ENCODE data around the gene SNCB. TPM values are rescaled to one million over a fixed set of nuclear protein-coding genes. Genes with fewer than 3 reads are reported as not detected.

The SNCB gene
- total RNA-seq = not detected

DNA sequence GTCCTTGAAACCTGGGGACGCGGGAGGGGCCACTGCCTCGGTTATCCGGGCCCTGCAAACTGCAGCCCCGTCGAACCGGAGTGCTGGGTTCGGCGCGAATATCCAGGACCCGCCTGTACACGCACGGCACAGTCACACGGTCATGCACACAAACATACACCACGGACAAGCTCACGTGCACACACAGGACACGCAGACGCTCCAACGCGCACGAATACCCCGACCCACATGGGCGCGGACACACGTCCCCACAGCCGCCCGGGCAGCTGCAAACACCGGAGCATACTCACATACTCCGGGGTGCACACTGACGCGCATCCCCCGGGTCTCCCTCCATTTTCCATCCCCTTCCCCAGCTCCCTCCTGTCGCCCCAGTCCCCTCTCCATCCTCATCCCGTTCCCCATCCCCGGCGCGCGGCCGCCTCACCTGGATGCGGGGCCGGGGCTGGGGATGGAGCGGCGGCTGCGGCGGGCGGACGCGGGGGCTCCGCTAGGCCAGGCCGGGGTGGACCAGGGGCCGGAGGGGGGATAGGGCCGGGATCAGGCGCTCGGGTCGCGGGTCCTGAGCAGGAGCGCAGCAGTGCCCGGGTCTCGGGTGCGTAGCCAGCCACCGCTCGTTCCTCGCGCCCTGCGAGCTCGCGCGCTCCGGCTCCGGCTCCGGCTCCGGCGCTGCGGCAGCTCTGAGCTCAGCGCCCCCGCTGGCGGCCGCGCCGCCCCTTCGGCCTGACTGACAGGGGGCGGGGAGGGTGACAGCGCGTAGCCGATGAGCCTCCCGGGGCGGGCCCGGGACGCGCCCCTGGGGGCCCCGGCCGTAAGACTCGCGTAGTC is at the start of gene SNCB, which contains the start of gene EIF4E1B:
TSS of gene SNCB (minus strand) at position 682 of the 828 bp plus-strand sequence. CDS start 880 bp downstream, outside the sequence.
TSS of gene EIF4E1B (plus strand) at position 823 of the 828 bp plus-strand sequence. CDS start 12,113 bp downstream, outside the sequence.
- peak; percentile 55 for ATAC-seq
- DNase-seq (ENCODE audit: low spot score) = no peak
- intact Hi-C loops (cut with DNase I) = no loop called here

DNA sequence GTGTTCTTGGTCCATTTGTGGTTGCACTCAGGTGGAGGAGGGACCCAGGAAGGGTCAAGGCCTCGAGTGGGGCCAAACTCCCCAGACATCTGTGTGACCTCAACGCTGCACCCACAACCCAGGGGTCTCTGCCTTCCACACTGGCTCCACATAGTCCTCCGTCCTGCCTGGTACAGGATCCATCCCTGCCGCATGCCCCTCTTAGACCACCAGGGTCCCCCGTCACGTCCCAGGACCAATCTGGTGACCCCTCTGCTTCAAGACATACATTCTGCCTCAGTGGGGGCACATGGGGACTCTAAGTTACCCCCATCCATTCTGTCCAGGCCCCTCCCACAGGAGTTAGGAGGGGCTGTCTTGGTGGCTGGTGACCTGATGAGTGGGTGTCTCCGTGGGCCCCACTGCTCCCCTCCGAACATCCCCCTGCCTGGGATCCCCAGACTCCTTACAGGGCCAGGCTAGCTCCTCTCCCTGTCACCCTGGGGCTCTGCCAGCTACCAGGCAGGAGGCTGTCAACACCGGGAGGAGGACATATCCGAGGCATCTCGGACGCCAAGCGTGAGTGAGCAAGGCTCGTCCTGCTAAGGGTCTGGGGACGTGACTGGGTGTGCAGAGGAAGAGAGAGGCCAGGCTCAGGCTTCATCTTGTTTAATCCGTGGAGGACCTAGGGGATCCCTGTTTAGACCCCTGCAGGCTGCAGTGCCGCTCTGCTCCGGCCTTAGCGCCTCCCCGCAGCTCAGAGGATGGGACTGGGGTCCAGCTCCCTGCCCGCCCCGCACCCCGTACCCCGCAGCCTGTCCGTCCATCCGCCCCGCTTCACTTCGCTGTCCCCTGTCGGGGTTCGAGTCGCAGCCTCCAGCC is 49.3 kb upstream of the SNCB start:
- intact Hi-C loops (cut with DNase I) = loop anchor here (10.0 kb wide), 1 partner anchor 285 kb away; no protein-coding TSS in a partner anchor
- DNase-seq (ENCODE audit: low spot score) (no peak), ATAC-seq (no peak)

GRCh38 chr5:176678584-176678983 is 48.2 kb upstream of the SNCB start:
- DNase-seq (ENCODE audit: low spot score) (no peak), ATAC-seq (no peak)
- intact Hi-C loops (cut with DNase I) = loop anchor here (10.0 kb wide), 1 partner anchor 286 kb away; no protein-coding TSS in a partner anchor

GRCh38 chr5:176677209-176677939 is 47.0 kb upstream of the SNCB start:
- no peak for ATAC-seq
- intact Hi-C loops (cut with DNase I) = loop anchor here (10.0 kb wide), 1 partner anchor 287 kb away; no protein-coding TSS in a partner anchor
- DNase-seq (ENCODE audit: low spot score) = no peak

- intact Hi-C loops (cut with DNase I) = loop anchor here (10.0 kb wide), 1 partner anchor 288 kb away; no protein-coding TSS in a partner anchor
- ATAC-seq (no peak), DNase-seq (ENCODE audit: low spot score) (no peak)
Observed at GRCh38 chr5:176676361-176676824, 46.1 kb upstream of the SNCB start.

- ATAC-seq = no peak
- intact Hi-C loops (cut with DNase I) = loop anchor here (10.0 kb wide), 1 partner anchor 289 kb away; no protein-coding TSS in a partner anchor
- no peak for DNase-seq (ENCODE audit: low spot score)
Observed at GRCh38 chr5:176675676-176676360, 45.5 kb upstream of the SNCB start.

- no peak for DNase-seq (ENCODE audit: low spot score)
- intact Hi-C loops (cut with DNase I) = loop anchor here (10.0 kb wide), 1 partner anchor 290 kb away; no protein-coding TSS in a partner anchor
- no peak for ATAC-seq
Observed at GRCh38 chr5:176674799-176675198, 44.5 kb upstream of the SNCB start.

DNA sequence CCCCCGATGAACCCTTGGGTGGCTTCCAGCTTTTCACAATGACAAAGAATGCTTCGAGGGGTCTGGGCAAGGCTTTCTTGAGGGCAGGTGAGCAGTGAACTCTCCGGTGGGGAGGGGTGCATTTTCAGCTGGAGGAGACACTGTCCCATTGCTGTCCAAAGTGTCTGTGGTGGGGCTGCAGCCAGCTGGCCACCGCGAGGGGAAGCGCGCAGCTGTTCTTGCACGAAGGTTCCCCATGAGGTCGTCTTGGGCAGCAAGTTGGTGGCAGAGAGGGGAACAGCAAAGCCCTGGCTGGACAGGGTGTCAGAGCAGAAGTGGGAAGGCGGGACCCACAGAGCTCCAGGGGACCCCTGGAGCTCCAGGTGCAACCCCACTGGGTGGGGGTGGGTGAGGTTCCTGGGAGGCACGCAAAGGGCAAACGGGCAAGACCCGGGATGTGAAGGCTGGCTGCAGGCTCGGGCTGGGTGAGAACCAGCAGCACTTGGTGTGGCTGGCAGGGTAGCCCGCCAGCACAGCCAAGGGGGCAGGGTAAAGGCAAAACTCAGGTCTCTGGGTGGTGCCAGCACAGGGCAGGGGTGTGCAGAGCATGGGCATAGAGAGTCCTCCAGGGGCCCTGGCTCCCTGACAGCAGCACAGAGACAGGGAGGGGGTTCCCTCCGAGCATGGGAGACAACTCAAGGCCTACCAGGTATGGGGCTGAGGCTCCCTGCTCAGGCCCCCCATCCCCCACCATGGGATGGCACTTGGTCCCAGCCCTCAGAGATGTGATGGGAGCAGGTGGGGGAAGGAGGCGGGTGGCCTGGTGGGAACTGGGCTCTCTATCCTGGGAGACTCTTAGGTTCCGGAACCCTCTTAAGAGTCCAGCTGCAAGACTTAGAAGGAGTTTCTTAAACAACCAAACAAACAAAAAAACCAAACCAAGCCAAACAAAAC is 43.6 kb upstream of the SNCB start:
- DNase-seq (ENCODE audit: low spot score) (no peak), ATAC-seq (no peak)
- intact Hi-C loops (cut with DNase I) = loop anchor here (10.0 kb wide), 1 partner anchor 291 kb away; no protein-coding TSS in a partner anchor

DNA sequence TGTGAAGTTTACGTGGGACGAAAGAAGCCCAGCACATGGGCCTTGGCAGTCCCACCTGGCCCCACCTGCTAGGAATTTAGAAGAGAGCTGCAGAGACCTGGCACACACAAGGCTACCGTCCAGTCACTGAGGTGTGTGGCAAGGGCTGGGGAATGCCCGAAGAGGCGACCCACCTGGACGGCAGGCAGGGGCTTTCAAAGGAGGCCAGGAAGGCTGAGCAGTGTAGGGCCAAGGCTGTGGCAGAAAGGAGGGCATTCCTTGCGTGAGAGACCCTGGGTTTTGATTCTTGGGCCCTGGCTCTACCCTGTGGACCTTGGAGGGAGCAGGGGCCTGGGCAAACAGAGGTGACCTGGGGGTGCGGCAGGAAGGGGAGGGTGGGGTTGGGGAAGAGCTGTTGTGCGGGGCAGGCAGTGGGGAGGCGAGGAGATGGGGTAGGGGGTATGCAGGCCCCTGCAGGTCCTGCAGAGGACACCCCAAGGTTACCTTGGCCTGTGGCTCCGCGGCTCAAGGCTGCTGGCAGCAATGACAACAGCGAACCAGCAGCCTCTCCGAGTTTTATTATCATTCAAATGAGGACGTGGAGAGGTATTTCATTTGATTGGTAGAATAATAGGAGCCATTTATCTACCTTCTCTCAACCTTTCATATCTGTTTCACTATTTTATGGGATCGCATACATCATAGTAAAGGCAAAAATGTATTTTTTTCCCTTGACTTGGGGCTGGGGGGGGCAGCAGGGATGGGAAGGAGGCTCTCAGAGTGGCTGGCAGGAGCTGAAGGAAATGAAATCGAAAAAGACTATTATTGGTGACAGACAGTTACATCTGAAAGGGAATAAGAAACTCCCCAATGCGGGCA is 41.8 kb upstream of the SNCB start:
- DNase-seq (ENCODE audit: low spot score) (no peak), ATAC-seq (no peak)
- intact Hi-C loops (cut with DNase I) = loop anchor here (10.0 kb wide), 1 partner anchor 293 kb away; no protein-coding TSS in a partner anchor

DNA sequence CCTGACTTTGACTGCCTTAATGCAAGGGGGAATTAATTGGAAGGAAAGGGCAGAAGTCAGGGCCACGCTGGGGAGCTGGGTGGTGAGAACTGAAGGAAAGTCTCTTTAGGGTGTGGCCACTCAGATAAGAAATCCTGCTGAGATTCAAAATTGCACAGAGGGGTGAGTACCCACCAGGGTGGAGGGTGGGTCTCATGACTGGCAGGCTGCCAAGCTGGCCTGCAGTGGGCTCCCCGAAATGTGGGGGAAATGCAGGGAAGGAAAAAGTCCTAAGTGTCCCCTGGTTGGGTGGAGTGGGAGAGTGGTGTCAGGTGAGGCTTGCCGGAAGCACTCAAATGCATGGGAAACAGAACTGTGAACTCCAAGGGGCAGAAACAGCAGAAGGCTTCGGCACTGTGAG is 41.1 kb upstream of the SNCB start:
- ATAC-seq = no peak
- intact Hi-C loops (cut with DNase I) = loop anchor here (10.0 kb wide), 1 partner anchor 293 kb away; no protein-coding TSS in a partner anchor
- DNase-seq (ENCODE audit: low spot score) = no peak

DNA sequence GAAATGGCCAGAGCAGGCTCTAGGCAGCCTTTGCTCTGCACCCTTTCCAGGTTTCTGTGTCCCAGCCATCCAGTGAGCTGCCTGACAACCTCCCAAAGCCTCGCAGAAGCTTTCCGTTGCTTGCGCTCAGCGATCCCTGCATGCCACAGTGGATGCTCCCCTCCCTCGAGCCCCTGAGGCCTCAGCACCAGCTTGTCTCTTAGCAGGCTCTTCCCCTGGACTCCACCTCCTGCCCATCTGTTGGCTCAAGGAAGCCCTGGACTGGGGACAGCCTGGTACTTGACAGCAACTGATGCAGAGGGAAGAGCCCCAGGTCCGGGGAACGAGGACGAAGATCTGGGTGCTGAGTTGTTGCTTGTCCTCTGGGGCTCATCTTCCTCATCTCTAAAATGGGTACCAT is 40.1 kb upstream of the SNCB start:
- ATAC-seq (no peak), DNase-seq (ENCODE audit: low spot score) (no peak)
- intact Hi-C loops (cut with DNase I) = loop anchor here (10.0 kb wide), 1 partner anchor 294 kb away; no protein-coding TSS in a partner anchor

DNA sequence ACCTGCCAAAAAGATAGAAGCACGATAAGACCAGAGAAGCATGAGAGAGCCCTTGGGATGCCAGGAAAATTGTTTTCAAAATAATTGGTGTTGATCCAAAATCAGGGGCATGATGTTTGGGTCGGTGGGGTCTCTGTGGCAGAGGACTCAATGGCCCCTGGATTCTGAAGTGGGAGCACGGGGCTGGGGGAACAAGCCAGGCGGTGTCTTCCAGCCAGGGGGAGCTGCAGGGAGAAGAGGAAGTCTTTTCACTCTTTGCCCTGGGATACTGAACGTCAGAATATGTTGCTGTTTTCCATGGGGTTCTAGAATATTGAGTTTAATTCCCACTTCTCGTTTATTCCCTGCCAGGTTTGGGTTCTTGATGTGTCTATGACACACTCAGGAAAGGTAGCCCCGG is 37.3 kb upstream of the SNCB start:
- no peak for DNase-seq (ENCODE audit: low spot score)
- intact Hi-C loops (cut with DNase I) = no loop called here
- ATAC-seq = no peak

DNA sequence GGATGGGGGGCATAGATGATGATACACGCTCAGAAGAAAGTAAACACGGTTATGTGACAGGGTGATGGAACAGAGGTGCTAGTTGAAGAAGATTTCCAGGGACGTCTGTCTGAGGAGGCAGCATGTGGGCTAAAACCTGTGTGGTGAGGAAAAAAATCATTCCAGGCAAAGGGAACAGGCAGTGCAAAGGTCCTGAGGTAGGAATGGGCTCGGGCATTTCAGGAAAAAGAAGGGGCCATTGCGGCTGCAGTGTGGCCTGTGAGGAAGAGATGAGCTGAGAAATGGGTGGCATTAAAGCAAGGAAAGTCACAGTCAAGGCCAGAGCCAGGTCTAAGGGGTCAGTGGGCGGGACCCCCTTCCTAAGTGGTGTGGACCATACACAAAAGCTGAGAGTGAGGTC is 35.2 kb upstream of the SNCB start:
- ATAC-seq = no peak
- DNase-seq (ENCODE audit: low spot score) = no peak
- intact Hi-C loops (cut with DNase I) = no loop called here

GRCh38 chr5:176664886-176665285 is 34.6 kb upstream of the SNCB start:
- intact Hi-C loops (cut with DNase I) = no loop called here
- ATAC-seq (no peak), DNase-seq (ENCODE audit: low spot score) (no peak)

GRCh38 chr5:176664479-176664878 is 34.1 kb upstream of the SNCB start:
- ATAC-seq (no peak), DNase-seq (ENCODE audit: low spot score) (no peak)
- intact Hi-C loops (cut with DNase I) = no loop called here

- no peak for DNase-seq (ENCODE audit: low spot score)
- no peak for ATAC-seq
- intact Hi-C loops (cut with DNase I) = no loop called here
Observed at GRCh38 chr5:176663566-176663965, 33.2 kb upstream of the SNCB start.

Data from sciatic nerve (tissue), 2 donors.